K562 (cell line): Measurements from ENCODE around the gene POLD2. TPM values are rescaled to one million over a fixed set of nuclear protein-coding genes. Genes with fewer than 3 reads are reported as not detected.

Source experiments
- HNRNPL ChIP-seq: fragments of 200-400 bp; formaldehyde crosslinking; IDR thresholded peaks from 2 replicates; pipeline ENCODE4 v1.6.1; 2017; ENCODE audit warnings: low read depth, mild to moderate bottlenecking, low read length
- MAZ ChIP-seq, 2 experiments: fragments of 450-650 bp in 1 of 2; sonication (generic) in 1 of 2; formaldehyde crosslinking; IDR thresholded peaks in 1 of 2; conservative IDR thresholded peaks in 1 of 2; 2 replicates each; pipeline versions ENCODE4 v1.4.0 to v1.5.0; 2020; ENCODE audit warnings: mild to moderate bottlenecking in 1 of 2, missing genetic modification reagents in 1 of 2
- NFYB ChIP-seq: IDR thresholded peaks from 2 replicates; pipeline ENCODE4 v1.6.1; 2011; ENCODE audit warnings: mild to moderate bottlenecking, moderate library complexity; ENCODE audit not compliant: insufficient read length; ENCODE audit errors: extremely low read depth
- SFPQ ChIP-seq: fragments of 200-400 bp; formaldehyde crosslinking; IDR thresholded peaks from 2 replicates; pipeline ENCODE4 v1.6.1; 2017; ENCODE audit warnings: mild to moderate bottlenecking, low read depth, low read length, moderate library complexity
- SMARCE1 ChIP-seq: fragments of 450-650 bp; IDR thresholded peaks from 2 replicates; pipeline ENCODE4 v1.7.1; 2016; ENCODE audit warnings: mild to moderate bottlenecking
- STAT5A ChIP-seq: IDR thresholded peaks from 2 replicates; pipeline ENCODE4 v1.6.1; 2012; ENCODE audit warnings: low read length, inconsistent platforms, borderline replicate concordance
- THAP7 ChIP-seq: fragments of 250-450 bp; sonication (Bioruptor Pico); IDR thresholded peaks from 2 replicates; pipeline ENCODE4 v1.5.0; 2021
- ZNF175 ChIP-seq: fragments of 200-800 bp; sonication (Bioruptor generic); IDR thresholded peaks from 2 replicates; pipeline ENCODE4 v1.6.1; 2016; ENCODE audit warnings: low read depth, mild to moderate bottlenecking, missing genetic modification characterization, missing compliant biosample characterization
- ZNF217 ChIP-seq: sonication (generic); formaldehyde crosslinking; IDR thresholded peaks from 2 replicates; pipeline ENCODE4 v1.8.0; 2022; ENCODE audit warnings: mild to moderate bottlenecking, missing genetic modification reagents
- ZNF280B ChIP-seq: fragments of 250-450 bp; sonication (Bioruptor Pico); IDR thresholded peaks from 2 replicates; pipeline ENCODE4 v1.5.1; 2021; ENCODE audit warnings: mild to moderate bottlenecking
- ZNF347 ChIP-seq: fragments of 450-650 bp; formaldehyde crosslinking; IDR thresholded peaks from 2 replicates; pipeline ENCODE4 v1.4.0; 2020; ENCODE audit warnings: low read depth, mild to moderate bottlenecking, moderate library complexity
- ZNF398 ChIP-seq: fragments of 250-450 bp; sonication (Bioruptor Pico); IDR thresholded peaks from 2 replicates; pipeline ENCODE4 v1.8.0; 2021; ENCODE audit warnings: moderate library complexity, mild to moderate bottlenecking, inconsistent platforms
- polyA plus RNA-seq, 8 experiments: library from polyadenylated mRNA; depleted of rRNA in 4 of 8; stranded (reverse) in 5 of 8; unstranded in 3 of 8; fragments of >200 nt; fragmentation: Nextera tagmentation in 2 of 8; fragmentation: Illumina TruSeq in 1 of 8; extraction: Ambion mirVana in 2 of 8; extraction: Trizol in 1 of 8; gene quantifications; 2 replicates each; pipeline versions ENCODE4 v1.2.1 to v1.2.3, GENCODE V29; 2011 to 2014; ENCODE audit warnings: inconsistent platforms in 1 of 8, missing spikeins in 1 of 8
- total RNA-seq, 7 experiments: library from RNA; depleted of rRNA in 6 of 7; stranded (reverse); fragments of >200 nt in 6 of 7; fragmentation: Illumina TruSeq in 2 of 7; extraction: Trizol in 2 of 7; gene quantifications; 2 replicates each; pipeline versions ENCODE4 v1.2.1 to v1.2.3, GENCODE V29; 2011 to 2021; ENCODE audit warnings: low replicate concordance in 1 of 7
- TF ChIP-seq, protein P1 (sequence below): fragments of 450-650 bp; IDR thresholded peaks from 2 replicates; pipeline ENCODE4 v1.6.1; 2014; ENCODE audit warnings: low read depth, mild to moderate bottlenecking, moderate library complexity, borderline replicate concordance
- TF ChIP-seq, protein P2 (sequence below): sonication (generic); formaldehyde crosslinking; IDR thresholded peaks from 2 replicates; pipeline ENCODE4 v1.8.1; 2023; ENCODE audit warnings: mild to moderate bottlenecking, missing genetic modification reagents, moderate library complexity
- TF ChIP-seq, protein P3 (sequence below): IDR thresholded peaks from 2 replicates; pipeline ENCODE4 v1.6.1; 2014; ENCODE audit warnings: antibody characterized with exemption

Gene POLD2
- total and polyA plus RNA-seq, 9 of the 15 experiments (the other 6 are each of a cell fraction or from before 2014, with no cell fraction given) = 29.7 to 259 (median 225) TPM

GRCh38 chr7:44123190-44124003 is at the start of gene POLD2 (continued):
- TF ChIP-seq THAP7 (no peak), ZNF175 (CRISPR knock-in tag) (no peak), SFPQ (no peak), ZNF347 (CRISPR knock-in tag) (no peak), STAT5A (no peak), HNRNPL (no peak), ZNF217 (no peak), NFYB (peak; percentile 54), MAZ (CRISPR knock-in tag; conservative IDR thresholded peaks at IDR 0.05 in 1 of 2, IDR thresholded peaks at IDR 0.05 in 1 of 2) (peak; percentile 75 to 79; a peak in 2 of 4 replicates), SMARCE1 (no peak), ZNF280B (CRISPR knock-in tag) (no peak), ZNF398 (CRISPR knock-in tag) (no peak)
- TF ChIP-seq, protein P1, sequence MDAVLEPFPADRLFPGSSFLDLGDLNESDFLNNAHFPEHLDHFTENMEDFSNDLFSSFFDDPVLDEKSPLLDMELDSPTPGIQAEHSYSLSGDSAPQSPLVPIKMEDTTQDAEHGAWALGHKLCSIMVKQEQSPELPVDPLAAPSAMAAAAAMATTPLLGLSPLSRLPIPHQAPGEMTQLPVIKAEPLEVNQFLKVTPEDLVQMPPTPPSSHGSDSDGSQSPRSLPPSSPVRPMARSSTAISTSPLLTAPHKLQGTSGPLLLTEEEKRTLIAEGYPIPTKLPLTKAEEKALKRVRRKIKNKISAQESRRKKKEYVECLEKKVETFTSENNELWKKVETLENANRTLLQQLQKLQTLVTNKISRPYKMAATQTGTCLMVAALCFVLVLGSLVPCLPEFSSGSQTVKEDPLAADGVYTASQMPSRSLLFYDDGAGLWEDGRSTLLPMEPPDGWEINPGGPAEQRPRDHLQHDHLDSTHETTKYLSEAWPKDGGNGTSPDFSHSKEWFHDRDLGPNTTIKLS = peak; percentile 31; the same call in 1 of the 2 replicates
- TF ChIP-seq, protein P2, sequence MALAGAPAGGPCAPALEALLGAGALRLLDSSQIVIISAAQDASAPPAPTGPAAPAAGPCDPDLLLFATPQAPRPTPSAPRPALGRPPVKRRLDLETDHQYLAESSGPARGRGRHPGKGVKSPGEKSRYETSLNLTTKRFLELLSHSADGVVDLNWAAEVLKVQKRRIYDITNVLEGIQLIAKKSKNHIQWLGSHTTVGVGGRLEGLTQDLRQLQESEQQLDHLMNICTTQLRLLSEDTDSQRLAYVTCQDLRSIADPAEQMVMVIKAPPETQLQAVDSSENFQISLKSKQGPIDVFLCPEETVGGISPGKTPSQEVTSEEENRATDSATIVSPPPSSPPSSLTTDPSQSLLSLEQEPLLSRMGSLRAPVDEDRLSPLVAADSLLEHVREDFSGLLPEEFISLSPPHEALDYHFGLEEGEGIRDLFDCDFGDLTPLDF (CRISPR knock-in tag) = peak; percentile 94
- TF ChIP-seq, protein P3, sequence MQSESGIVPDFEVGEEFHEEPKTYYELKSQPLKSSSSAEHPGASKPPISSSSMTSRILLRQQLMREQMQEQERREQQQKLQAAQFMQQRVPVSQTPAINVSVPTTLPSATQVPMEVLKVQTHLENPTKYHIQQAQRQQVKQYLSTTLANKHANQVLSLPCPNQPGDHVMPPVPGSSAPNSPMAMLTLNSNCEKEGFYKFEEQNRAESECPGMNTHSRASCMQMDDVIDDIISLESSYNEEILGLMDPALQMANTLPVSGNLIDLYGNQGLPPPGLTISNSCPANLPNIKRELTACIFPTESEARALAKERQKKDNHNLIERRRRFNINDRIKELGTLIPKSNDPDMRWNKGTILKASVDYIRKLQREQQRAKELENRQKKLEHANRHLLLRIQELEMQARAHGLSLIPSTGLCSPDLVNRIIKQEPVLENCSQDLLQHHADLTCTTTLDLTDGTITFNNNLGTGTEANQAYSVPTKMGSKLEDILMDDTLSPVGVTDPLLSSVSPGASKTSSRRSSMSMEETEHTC = no peak
